ENCODE data around the gene GUCA2A. TPM values are rescaled to one million over a fixed set of nuclear protein-coding genes. Genes with fewer than 3 reads are reported as not detected.

The GUCA2A gene
- total and polyA plus RNA-seq, 8 donors, result 0.55 to 3.4 (median 1.1) TPM; not detected in 1

DNA sequence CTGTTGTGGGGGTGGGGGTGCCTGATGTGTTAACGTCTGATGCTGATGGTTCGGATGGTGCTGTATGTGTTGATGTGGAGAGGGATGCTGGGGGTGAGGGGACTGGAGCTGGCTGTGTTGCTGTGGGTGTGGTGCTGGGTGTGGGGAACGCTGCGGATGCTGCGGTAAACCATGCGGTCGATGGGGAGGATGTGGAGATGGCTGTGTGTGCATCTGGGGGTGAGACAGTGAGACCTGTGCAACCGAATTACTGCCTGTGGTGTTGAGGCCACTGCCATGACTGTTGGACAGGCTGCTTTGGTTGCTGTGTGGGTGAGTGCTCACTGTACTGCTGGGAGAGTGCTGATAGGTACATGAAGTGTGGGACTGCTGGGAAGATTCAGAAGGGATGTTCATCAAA lies 26.8 kb upstream of the GUCA2A start:
- H3K27ac ChIP-seq, result no peak overlapping the region
- peaks cover 0 to 22% (median 0%) of the 10 kb centered on the region in 3 donors for H3K36me3 ChIP-seq
- ATAC-seq (no peak), DNase-seq (no peak), FAIRE-seq (no peak)
- H3K4me1 ChIP-seq, result no peaks in the 10 kb centered on the region
- 95 to 98% methylated on average over 8 of the region's 8 CpGs for WGBS, 2 donors
- TF ChIP-seq, protein P1, sequence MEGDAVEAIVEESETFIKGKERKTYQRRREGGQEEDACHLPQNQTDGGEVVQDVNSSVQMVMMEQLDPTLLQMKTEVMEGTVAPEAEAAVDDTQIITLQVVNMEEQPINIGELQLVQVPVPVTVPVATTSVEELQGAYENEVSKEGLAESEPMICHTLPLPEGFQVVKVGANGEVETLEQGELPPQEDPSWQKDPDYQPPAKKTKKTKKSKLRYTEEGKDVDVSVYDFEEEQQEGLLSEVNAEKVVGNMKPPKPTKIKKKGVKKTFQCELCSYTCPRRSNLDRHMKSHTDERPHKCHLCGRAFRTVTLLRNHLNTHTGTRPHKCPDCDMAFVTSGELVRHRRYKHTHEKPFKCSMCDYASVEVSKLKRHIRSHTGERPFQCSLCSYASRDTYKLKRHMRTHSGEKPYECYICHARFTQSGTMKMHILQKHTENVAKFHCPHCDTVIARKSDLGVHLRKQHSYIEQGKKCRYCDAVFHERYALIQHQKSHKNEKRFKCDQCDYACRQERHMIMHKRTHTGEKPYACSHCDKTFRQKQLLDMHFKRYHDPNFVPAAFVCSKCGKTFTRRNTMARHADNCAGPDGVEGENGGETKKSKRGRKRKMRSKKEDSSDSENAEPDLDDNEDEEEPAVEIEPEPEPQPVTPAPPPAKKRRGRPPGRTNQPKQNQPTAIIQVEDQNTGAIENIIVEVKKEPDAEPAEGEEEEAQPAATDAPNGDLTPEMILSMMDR (IDR thresholded peaks at IDR 0.05), result no peak
- no peaks in the 10 kb centered on the region for H3K9me3 ChIP-seq
- H3K4me3 ChIP-seq, result no peak overlapping the region
- intact Hi-C loops (cut with DNase I), result no loop called here
- no peaks in the 10 kb centered on the region for H3K27me3 ChIP-seq

DNA sequence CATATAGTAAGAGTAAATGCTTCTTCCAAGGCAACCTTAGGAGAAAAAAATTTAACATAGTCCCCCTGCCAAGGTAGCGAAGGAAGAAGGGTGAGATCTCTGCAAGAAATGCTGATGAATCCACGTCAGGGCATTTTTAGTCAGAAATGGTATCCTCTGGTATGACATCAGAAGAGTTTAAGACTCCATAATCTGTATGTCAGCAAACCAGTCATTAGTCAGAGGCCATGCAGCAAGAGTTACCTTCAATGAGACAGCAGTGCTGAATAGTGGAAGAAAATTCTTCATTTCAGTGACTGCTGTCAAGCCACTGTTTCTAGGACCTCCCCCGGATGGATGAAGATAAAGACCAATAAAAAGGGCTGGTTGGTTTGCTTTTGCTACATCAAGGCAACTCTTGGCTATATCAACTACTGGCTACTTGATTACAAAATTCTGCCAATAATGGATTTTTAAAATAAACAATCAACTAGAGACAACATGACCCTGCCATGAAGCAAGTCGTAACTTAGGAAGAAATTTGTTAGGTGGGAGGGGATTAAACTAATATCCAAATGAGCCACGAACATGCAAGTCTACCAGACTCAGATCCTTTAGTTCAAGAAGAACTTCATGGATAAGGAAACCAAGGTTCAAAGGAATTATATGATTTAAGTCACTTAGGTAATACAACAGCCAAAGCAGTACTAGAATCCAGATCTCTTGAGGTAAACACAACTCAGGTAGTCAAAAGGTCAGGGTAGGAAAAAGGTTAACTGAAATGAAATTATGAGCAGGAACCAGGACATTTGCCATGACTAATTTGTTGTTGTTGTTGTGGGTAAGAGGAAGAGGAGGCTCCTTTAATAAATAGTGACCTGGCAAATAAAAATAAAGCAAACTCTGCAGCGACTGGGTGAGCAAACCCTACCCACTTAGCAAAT lies 25.6 kb upstream of the GUCA2A start:
- intact Hi-C loops (cut with DNase I), result no loop called here
- no peak overlapping the region for H3K4me3 ChIP-seq
- WGBS, 2 donors, result 73% methylated on average over 6 of the region's 6 CpGs
- no peaks in the 10 kb centered on the region for H3K9me3 ChIP-seq
- FAIRE-seq (no peak), ATAC-seq (no peak), DNase-seq (no peak)
- no peak overlapping the region for H3K27ac ChIP-seq
- H3K36me3 ChIP-seq, result peaks cover 0 to 22% (median 0%) of the 10 kb centered on the region in 3 donors
- H3K4me1 ChIP-seq, result no peaks in the 10 kb centered on the region
- TF ChIP-seq, protein P1 (IDR thresholded peaks at IDR 0.05), result no peak
- no peaks in the 10 kb centered on the region for H3K27me3 ChIP-seq

DNA sequence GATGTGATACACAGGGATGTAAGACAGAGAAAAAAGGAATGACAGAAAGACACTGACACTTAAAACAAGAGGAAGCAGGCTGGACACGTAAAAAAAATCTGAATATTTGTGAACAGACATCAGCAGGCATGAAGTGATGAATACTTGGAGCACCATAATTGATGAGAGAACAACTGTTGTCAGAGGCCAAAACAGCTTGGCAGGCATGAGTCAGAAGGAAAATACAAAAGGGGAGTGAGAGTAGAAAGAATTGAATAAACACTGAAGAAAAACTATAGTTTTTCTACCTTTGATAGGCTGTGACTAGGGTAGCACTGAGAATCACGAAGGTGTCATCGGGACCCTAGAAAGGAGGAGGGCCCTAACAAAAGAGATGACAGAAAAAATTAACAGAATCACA lies 21.6 kb upstream of the GUCA2A start:
- intact Hi-C loops (cut with DNase I), result no loop called here
- Histone ChIP-seq H3K4me3 (no peak overlapping the region), H3K9me3 (no peaks in the 10 kb centered on the region), H3K4me1 (no peaks in the 10 kb centered on the region), H3K27me3 (no peaks in the 10 kb centered on the region), H3K27ac (no peak overlapping the region), H3K36me3 (peaks cover 0 to 11% (median 0%) of the 10 kb centered on the region in 3 donors)
- ATAC-seq (no peak), DNase-seq (no peak), FAIRE-seq (no peak)
- 88 to 93% methylated on average over 3 of the region's 3 CpGs for WGBS, 2 donors
- TF ChIP-seq, protein P1 (IDR thresholded peaks at IDR 0.05), result no peak

DNA sequence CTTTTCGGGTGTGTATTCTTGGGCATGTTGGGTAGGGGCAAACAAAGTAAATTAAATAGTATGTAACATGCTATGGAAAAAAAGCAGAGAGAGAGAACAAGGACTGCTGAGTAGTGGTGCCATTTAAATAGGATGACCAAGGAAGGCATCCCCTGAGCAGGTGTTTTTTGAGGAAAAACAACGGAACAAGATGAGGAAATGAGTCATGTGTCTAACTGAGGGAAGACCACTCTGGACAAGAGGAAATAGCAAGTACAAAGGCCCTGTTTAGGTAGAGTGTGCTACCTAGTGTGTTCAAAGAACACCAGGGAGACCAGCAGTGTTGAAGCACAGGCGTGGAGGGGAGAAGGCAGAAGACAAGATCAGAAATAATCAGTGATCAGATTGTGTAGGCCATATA lies 20.1 kb upstream of the GUCA2A start:
- no peak for DNase-seq
- H3K36me3 ChIP-seq, result peaks cover 0 to 9% (median 1%) of the 10 kb centered on the region in 3 donors
- intact Hi-C loops (cut with DNase I), result no loop called here
- no peak overlapping the region for H3K27ac ChIP-seq
- TF ChIP-seq, protein P1 (IDR thresholded peaks at IDR 0.05), result no peak
- WGBS, 2 donors, result 80 to 93% methylated on average over 3 of the region's 3 CpGs
- ATAC-seq, result no peak
- H3K9me3 ChIP-seq, result no peaks in the 10 kb centered on the region
- H3K27me3 ChIP-seq, result no peaks in the 10 kb centered on the region
- FAIRE-seq, result no peak
- no peaks in the 10 kb centered on the region for H3K4me1 ChIP-seq
- H3K4me3 ChIP-seq, result no peak overlapping the region

DNA sequence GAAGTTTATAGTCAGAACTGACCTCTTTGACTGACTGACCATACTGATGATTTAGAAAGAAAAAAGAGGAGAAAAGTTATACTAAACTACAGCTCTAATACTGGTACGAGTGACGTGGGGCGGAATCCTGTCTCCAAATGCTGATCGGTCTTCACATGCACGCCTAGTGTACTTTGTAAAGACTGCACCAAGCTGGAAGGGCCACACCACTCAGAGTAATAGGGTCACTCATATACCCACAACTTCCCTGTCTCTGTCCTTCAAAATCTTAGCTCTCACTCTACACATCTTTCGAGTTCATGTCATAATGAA lies 19.4 kb upstream of the GUCA2A start:
- Histone ChIP-seq H3K27ac (no peak overlapping the region), H3K9me3 (no peaks in the 10 kb centered on the region), H3K27me3 (no peaks in the 10 kb centered on the region), H3K4me1 (no peaks in the 10 kb centered on the region), H3K36me3 (peaks cover 0 to 8% (median 7%) of the 10 kb centered on the region in 3 donors), H3K4me3 (no peak overlapping the region)
- ATAC-seq (no peak), DNase-seq (no peak), FAIRE-seq (no peak)
- WGBS, 2 donors, result 96 to 97% methylated on average over 6 of the region's 6 CpGs
- intact Hi-C loops (cut with DNase I), result no loop called here
- TF ChIP-seq, protein P1 (IDR thresholded peaks at IDR 0.05), result no peak
